ENCODE data around the gene HIP1. TPM values are rescaled to one million over a fixed set of nuclear protein-coding genes. Genes with fewer than 3 reads are reported as not detected.

The HIP1 gene
- total RNA-seq, 4 donors from 2014 or later, result 24.9 to 51.2 (median 27.2) TPM

DNA sequence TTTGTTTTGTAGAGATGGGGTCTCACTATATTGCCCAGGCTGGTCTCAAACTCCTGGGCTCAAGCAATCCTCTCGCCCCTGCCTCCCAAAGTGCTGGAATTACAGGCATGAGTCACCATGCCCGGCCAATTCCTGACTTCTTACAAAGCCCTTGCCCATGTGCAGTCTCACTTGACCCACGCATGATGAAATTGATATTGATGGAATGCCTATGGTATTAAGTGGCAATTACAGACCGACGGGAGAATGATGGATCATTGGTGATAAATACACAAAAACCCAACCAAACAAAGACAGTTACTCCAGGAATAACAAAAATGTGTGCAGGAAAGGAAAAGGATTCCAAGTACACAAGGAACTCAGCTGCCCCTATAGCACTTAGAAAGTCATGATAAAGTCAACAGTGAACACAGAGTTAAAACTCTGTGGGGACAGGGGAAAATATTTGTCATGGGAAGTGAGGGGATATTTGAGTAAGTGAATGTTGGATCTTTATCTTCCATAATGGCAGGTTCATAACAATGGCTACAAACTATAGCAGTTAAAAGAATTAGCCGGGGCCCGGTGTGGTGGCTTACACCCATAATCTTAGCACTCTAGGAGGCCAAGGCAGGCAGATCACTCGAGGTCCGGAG is 21.6 kb downstream of the HIP1 start:
- DNase-seq (ENCODE audit: low spot score) (no peak), ATAC-seq (ENCODE audit: low FRiP score) (no peak)
- TF ChIP-seq, protein P1, sequence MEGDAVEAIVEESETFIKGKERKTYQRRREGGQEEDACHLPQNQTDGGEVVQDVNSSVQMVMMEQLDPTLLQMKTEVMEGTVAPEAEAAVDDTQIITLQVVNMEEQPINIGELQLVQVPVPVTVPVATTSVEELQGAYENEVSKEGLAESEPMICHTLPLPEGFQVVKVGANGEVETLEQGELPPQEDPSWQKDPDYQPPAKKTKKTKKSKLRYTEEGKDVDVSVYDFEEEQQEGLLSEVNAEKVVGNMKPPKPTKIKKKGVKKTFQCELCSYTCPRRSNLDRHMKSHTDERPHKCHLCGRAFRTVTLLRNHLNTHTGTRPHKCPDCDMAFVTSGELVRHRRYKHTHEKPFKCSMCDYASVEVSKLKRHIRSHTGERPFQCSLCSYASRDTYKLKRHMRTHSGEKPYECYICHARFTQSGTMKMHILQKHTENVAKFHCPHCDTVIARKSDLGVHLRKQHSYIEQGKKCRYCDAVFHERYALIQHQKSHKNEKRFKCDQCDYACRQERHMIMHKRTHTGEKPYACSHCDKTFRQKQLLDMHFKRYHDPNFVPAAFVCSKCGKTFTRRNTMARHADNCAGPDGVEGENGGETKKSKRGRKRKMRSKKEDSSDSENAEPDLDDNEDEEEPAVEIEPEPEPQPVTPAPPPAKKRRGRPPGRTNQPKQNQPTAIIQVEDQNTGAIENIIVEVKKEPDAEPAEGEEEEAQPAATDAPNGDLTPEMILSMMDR (IDR thresholded peaks at IDR 0.05), result no peak

DNA sequence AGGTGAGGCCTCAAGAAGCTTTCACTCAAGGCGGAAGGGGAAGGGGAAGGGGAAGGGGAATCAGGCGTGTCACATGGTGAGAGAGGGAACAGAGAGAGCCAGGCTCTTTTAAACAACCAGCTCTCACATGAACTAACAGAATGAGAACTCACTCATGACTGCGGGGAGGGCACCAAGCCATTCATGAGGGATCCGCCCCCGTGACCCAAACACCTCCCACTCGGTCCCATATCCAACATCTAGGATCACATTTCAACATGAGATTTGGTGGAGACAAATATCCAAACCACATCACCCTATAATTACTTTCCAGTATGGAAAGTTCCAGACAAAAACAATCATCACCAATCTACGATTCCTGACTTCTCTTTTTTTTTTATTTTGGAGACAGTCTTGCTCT is 22.9 kb downstream of the HIP1 start:
- ATAC-seq (ENCODE audit: low FRiP score) (no peak), DNase-seq (ENCODE audit: low spot score) (no peak)
- TF ChIP-seq, protein P1 (IDR thresholded peaks at IDR 0.05), result no peak

DNA sequence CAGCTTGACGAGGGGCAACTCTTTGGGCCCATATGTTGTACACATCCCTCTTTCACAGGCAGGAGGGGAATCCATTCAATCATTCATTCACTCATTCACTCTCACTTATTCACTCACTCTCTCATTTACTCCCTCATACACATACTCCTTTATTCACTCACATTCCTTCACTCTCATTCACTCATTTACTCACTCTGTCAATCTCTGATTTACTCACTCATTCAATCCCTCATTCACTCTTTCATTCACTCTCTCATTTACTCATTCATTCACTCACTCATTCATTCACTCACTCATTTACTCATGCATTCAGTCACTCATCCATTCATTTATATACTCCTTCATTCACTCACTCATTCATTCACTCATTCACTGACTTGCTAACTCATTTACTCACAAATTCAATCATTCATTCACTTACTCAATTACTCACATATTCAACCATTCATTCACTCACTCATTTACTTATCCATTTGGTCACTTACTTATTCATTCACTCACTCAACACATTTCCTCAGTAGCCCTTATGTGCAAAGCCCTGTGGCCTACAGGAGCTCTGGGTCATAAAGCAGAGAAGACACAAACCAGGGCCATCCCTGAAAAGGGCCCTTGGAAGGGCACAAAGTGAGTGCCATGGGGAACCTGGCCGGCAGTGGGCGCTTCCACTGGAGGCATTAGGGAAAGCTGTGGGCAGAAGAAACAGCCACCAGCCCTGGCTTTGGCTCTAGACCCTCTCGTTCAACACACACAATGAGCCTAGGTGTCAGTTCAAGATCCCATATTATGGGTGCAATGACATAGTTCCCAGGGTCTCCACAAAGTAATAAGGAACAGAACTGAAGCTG is 26.0 kb downstream of the HIP1 start:
- no peak for ATAC-seq (ENCODE audit: low FRiP score)

DNA sequence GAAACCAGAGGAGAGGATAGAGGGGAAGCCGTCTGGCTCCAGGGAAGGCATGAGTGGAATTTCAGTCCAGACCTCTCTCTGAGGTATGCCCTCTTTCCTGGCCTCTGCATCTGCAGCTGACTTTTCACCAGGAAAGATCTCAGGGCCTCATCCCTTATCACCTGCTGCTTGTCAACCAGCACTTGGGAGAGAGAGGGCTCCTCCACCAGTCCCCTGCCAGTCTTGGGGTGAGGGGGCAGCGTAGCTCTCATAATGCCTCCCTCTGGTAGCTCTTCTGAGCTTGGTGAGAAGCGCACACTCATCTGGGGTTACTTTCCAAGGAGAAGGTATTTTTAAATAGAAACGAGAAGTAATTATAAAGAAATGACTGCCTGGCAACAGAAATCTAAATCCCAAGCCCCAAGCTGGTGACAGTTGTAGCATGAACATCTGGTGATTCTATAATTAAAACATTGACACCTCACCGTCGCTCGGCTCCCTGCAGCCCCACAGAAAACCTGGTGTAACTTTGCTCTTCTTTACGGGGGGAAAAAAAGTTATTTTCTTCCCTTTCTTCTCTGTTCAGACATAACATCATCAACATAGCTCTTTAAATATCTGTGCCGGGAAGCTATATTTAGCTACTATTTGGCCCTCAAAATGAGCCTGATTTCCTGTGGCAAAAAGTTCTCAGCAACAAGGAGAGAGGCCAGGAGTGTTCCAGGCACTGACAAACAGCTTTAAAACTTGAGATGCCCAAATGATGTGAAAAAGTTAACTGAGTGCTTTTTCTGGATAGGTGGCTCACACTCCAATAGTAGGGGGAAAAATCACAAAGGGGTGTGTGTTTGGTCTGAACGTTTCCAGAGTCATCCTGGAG is 26.9 kb downstream of the HIP1 start:
- TF ChIP-seq, protein P1 (IDR thresholded peaks at IDR 0.05), result no peak
- ATAC-seq (ENCODE audit: low FRiP score) (no peak), DNase-seq (ENCODE audit: low spot score) (no peak)

More for the DNA sequence above, 26.0 kb downstream of the HIP1 start:
- TF ChIP-seq, protein P1 (IDR thresholded peaks at IDR 0.05), result no peak
- DNase-seq (ENCODE audit: low spot score), result no peak

DNA sequence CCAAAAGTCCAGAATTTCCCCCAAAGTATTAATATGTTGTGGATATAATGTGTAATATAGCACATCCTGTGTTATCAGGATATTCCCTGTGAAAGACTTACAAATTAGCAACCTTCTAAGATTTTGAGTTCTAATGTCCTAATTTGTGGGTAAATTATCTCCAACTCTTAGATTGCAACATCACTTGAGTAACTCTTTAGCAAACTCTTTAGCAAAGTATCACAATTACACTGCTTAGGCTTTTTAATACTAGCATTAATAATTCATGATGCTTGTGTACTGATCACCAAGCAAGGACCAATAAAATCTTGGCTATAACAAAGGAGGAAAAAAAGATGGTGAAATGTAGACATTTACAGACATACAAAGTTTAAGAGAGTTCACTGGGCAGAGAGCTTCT is 27.7 kb downstream of the HIP1 start:
- no peak for ATAC-seq (ENCODE audit: low FRiP score)
- TF ChIP-seq, protein P1 (IDR thresholded peaks at IDR 0.05), result no peak
- DNase-seq (ENCODE audit: low spot score), result no peak

GRCh38 chr7:75704928-75705327 is 33.8 kb downstream of the HIP1 start:
- DNase-seq (ENCODE audit: low spot score) (no peak), ATAC-seq (ENCODE audit: low FRiP score) (no peak)
- TF ChIP-seq, protein P1 (IDR thresholded peaks at IDR 0.05), result no peak

All from omental fat pad (tissue), 4 donors.